Esophagus (tissue), 2 donors: Measurements from ENCODE around the gene RAB17. TPM values are rescaled to one million over a fixed set of nuclear protein-coding genes. Genes with fewer than 3 reads are reported as not detected.
"Not testable (repeated sequence)": the region's sequence is repeated elsewhere in the genome, so short reads cannot be mapped to it uniquely, and the experiment has no call there.

Experiments used
- H3K27ac ChIP-seq, 2 donors: one replicate each; pipeline ENCODE4 v1.5.1; 2013; ENCODE audit warnings: low read depth in 2 of 2, mild to moderate bottlenecking in 2 of 2, inconsistent platforms in 1 of 2, low read length in 1 of 2, moderate library complexity in 1 of 2
- H3K27me3 ChIP-seq, 2 donors: one replicate each; pipeline ENCODE4 v1.6.1; 2013; ENCODE audit warnings: low read length in 2 of 2, control low read depth in 1 of 2, mild to moderate bottlenecking in 1 of 2; ENCODE audit not compliant: insufficient read depth in 2 of 2, control insufficient read depth in 1 of 2
- H3K36me3 ChIP-seq, 2 donors: one replicate each; pipeline ENCODE4 v1.6.1; 2013; ENCODE audit warnings: low read length in 1 of 2; ENCODE audit not compliant: control insufficient read depth in 2 of 2, insufficient read depth in 2 of 2
- H3K4me1 ChIP-seq, 2 donors: one replicate each; pipeline ENCODE4 v1.6.1; 2013; ENCODE audit warnings: low read length in 1 of 2; ENCODE audit not compliant: control insufficient read depth in 2 of 2, insufficient read depth in 2 of 2
- H3K4me3 ChIP-seq, 2 donors: one replicate each; pipeline ENCODE4 v1.5.1; 2013; ENCODE audit warnings: low read length in 2 of 2, mild to moderate bottlenecking in 2 of 2, low read depth in 1 of 2, moderate library complexity in 1 of 2
- H3K9me3 ChIP-seq, 2 donors: one replicate each; pipeline ENCODE4 v1.6.1; 2013; ENCODE audit warnings: mild to moderate bottlenecking in 2 of 2, low read depth in 1 of 2, low read length in 1 of 2, moderate library complexity in 1 of 2; ENCODE audit not compliant: control insufficient read depth in 2 of 2, insufficient read depth in 1 of 2
- WGBS, 2 donors: extraction: QIAGEN DNeasy Blood & Tissue Kit; methylation state at CpG; one replicate each; pipeline ENCODE4 v1.1.7; 2013; 5-methylcytosine and 5-hydroxymethylcytosine counted together
- polyA plus RNA-seq, 2 donors: library from polyadenylated mRNA; stranded (reverse); fragments of 200-250 nt; gene quantifications; one replicate each; pipeline ENCODE4 v1.2.3, GENCODE V29; 2013
- donor health status: healthy with polysubstance abuse.
- donor health status: Bipolar disorder and iron deficiency.

RAB17 gene
- polyA plus RNA-seq, 2 donors = 7.0 to 10.9 TPM

DNA sequence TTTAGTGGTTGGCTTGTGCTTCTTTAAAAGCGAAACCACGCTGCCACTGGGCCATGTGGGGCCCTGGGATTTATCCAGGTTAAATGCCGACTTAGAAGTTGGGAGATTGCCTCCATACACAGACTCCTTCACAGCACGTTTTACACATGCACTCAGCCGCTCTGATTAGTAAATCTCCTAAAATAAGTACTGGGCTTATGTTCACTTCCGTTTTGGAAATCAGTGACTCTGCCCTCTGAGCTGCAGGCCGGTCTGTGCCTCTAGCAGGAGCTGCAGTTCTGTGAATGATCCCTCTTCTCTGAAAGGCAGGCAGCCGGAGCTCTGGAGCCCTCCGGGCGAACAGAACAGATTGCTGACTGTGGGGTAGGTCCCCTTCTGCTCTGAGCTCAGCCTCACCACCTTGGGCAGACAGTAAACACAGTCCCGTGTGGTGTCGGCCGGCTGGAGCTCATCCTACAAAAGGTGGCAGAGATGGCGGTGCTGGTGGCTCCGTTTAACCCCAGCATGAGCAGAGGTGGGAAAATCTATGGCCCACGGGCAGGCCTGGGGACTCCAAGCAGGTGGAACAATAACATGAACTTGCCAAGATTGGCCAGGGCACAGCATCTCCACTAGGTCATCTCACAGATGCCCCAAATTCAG lies 9.8 kb upstream of the RAB17 start:
- H3K27me3 ChIP-seq = no peaks in the 10 kb centered on the region
- H3K4me3 ChIP-seq = no peak overlapping the region
- WGBS, 2 donors = 41 to 54% methylated on average over 16 of the region's 16 CpGs
- peaks cover 3 to 5% of the 10 kb centered on the region in 2 donors for H3K4me1 ChIP-seq
- peak overlapping the region; percentile 40 to 80 for H3K27ac ChIP-seq
- H3K36me3 ChIP-seq = no peaks in the 10 kb centered on the region
- no peaks in the 10 kb centered on the region for H3K9me3 ChIP-seq

DNA sequence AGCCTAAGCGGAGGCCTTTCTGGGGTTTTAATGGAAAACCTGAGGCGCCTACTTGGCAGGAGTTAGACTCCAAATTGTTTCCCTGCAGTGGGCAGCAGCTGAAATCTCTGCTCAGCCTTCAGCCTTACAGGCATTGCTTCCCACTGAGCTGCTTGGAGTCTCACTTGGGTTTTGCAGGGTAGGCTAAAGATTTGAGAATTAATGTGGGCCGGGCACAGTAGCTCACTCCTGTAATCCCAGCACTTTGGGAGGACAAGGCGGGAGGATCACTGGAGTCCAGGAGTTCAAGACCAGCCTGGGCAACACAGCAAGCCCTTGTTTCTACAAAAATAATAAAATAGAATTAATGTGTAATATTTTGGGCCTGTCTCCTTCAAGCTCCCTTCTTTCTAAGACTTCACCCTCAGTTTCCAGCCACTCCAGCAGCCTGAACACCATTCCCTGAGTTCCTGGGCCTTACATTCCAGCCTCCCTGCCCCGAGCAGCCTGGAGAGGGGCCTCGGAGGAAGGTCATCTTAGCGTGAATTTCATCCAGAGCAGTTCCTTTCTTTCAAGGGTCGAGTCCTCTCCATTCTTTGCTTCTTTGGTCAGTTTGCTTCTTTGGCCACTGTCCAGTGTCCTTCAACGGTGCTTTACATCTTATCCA lies 9.1 kb upstream of the RAB17 start:
- H3K9me3 ChIP-seq = no peaks in the 10 kb centered on the region
- H3K27ac ChIP-seq = peak overlapping the region; percentile 40 to 80
- 77 to 78% methylated on average over 9 of the region's 9 CpGs for WGBS, 2 donors
- H3K27me3 ChIP-seq = no peaks in the 10 kb centered on the region
- peaks cover 3 to 5% of the 10 kb centered on the region in 2 donors for H3K4me1 ChIP-seq
- H3K36me3 ChIP-seq = no peaks in the 10 kb centered on the region
- no peak overlapping the region for H3K4me3 ChIP-seq

DNA sequence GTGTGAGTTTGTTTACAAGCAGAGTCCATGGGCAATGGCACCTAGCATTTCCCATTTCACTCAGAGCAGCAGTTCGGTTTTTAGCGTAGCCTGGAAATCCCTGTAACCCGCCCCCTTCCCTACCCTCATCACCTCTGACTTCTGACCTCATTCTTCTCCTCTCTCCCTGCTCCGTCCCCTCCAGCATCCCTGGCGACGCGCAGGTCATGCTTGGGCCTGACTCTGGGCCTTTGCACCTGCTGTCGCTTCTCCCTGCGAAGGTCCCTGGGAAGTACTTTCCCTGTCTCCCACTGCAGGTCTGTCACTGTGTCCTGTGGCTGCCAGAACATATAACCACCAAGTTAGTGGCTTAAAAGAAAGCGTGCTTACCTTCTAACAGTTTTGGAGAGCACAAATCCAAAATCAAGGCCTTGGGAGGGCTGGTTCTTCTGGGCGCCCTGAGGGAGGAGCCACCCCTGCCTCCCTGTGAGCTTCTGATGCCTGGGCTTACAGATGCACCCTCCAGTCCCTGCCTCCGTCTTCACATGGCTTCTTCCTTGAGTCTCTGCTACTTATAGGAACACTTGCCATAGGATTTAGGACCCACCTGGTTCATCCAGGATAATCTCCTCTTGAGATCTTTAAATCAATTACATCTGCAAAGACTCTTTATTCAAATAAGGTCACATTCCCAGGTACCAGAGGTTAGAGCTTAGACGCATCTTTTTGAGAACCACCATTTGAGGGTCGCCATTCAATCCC lies 8.1 kb upstream of the RAB17 start:
- no peaks in the 10 kb centered on the region for H3K9me3 ChIP-seq
- H3K27ac ChIP-seq = no peak overlapping the region
- no peak overlapping the region for H3K4me3 ChIP-seq
- H3K36me3 ChIP-seq = no peaks in the 10 kb centered on the region
- 90 to 92% methylated on average over 14 of the region's 14 CpGs for WGBS, 2 donors
- no peaks in the 10 kb centered on the region for H3K27me3 ChIP-seq
- H3K4me1 ChIP-seq = peaks cover 3% of the 10 kb centered on the region in 2 donors

DNA sequence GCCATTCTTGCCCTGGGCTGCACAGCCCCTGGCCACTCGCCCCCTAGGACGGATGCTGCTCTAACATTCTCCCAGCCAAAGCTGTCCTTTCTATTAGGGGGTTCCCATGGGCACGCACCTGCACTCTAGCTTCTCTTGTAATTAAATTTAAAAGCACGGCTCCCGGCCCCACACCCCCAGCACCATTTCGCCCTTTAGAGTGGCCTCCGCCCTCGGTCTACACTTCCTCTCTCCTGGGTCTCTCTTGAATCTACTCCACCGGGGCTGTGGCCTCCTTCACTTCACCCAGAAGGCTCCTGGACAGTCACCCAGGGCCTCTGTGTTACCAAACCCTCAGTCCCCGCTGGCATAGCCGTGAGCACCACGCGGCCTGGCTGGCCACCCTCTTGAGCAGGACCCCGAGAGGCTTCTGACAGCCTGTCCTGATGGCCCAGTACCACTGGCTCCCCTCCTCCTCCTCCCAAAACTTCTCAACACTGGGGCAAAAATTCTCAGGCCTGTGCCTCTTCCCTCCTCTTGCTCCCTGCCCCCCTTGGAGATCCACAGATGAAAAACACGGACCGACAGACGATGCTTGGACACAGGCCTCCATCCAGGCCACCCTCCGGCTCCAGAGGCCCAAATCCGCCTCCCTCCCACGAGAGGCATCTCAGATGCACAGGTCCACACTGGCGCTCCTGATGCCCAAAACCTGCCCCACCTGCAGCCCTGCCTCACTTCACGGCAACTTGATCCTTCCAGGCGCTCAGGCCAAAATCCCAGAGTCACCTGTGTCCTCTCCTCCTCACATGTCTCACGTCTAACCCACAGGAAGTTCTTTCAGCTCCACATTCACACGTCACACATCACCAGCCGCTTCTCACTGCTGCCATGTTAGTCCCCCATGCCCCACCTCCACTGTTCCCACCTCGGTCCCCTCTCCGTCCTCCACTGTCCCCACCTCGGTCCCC lies 6.9 kb upstream of the RAB17 start:
- 88 to 90% methylated on average over 29 of the region's 29 CpGs for WGBS, 2 donors
- Histone ChIP-seq H3K27me3 (no peaks in the 10 kb centered on the region), H3K27ac (no peak overlapping the region), H3K36me3 (no peaks in the 10 kb centered on the region), H3K4me1 (peaks cover 3 to 4% of the 10 kb centered on the region in 2 donors), H3K4me3 (no peak overlapping the region), H3K9me3 (no peaks in the 10 kb centered on the region)

DNA sequence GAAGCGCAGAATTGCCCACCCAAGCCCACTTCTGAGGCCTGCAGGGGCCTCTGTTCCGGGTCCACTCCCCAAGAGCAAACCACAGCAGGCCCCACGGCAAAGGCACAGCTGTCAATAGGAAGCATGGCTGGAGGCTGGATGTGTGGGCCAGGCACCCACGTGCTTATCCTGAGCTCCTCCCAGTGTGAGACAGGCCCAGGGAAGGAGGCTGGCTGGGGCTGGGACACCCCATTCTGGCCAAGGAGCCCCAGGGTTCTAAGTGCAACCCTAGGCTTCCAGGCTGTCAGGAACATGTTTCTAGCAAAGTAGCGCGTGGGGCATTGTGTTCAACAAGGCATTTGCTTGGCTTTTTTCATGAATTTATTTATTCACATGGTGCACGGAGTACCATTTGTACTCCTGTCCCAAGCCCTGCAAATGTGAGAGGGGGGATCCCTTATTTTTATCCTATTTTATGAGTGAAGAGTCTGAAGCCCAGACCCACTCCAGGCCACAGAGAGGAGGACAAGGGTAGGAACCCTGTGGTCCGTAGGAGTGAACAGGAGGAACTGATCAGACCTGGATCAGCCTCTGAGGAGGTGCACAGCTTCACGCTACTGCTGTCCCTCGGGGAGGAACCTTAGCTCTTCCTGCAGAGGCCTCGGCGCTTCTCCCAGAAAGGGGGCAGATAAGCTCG lies 6.1 kb upstream of the RAB17 start:
- H3K9me3 ChIP-seq = no peaks in the 10 kb centered on the region
- no peak overlapping the region for H3K4me3 ChIP-seq
- peaks cover 3 to 6% of the 10 kb centered on the region in 2 donors for H3K4me1 ChIP-seq
- no peak overlapping the region for H3K27ac ChIP-seq
- no peaks in the 10 kb centered on the region for H3K36me3 ChIP-seq
- 83 to 84% methylated on average over 13 of the region's 13 CpGs for WGBS, 2 donors
- no peaks in the 10 kb centered on the region for H3K27me3 ChIP-seq

DNA sequence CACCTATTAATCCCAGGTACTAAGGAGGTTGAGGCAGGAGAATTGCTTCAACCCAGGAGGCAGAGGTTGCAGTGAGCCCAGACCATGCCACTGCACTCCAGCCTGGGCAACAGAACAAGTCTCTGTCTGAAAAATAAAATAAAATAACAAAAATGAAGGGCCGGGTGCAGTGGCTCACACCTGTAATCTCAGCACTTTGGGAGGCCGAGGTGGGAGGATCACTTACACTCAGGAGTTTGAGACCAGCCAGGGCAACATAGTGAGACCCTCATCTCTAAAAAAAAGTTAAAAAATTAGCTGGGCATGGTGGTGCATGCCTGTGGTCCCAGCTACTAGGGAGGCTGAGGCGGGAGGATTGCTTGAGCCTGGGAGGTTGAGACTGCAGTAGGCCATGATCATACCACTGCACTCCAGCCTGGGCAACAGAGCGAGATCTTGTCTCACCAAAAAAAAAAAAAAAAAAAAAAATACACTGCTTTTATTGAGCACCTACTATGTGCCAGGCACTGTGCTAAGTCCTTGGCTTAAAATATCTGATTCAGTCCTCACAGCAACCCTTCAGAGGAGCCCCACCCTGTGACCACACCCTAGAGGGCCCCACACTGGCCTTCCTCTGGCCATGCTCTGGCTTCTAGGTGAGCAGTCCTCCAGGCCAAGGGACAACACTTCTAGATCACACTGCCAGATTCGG lies 5.4 kb upstream of the RAB17 start:
- not testable (repeated sequence) for H3K9me3 ChIP-seq, H3K36me3 ChIP-seq, H3K27me3 ChIP-seq, H3K4me3 ChIP-seq, H3K27ac ChIP-seq
- WGBS, 2 donors = 94 to 95% methylated on average over 4 to 5 of the region's 5 CpGs
- H3K4me1 ChIP-seq = peaks cover 8 to 12% of the 10 kb centered on the region in 2 donors

DNA sequence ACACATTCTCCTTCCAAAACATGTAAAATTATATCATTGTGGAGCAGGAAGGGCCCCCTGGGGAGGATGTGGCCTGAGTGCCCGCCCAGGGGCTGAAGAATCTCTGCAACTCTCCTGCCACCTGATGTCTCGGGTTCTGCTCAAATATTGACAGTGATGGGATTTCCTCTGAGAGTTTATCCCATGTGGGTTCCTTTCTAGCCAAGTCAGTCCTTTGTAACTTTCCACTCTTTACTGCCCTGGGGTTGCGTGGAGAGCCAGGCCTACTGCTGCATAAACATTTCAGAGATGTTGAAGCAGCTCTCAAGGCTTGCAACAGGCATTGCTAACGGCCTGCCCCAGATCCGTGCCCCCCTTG lies 4.0 kb upstream of the RAB17 start:
- WGBS, 2 donors = 47 to 57% methylated on average over 5 of the region's 5 CpGs
- Histone ChIP-seq H3K4me3 (no peak overlapping the region), H3K27me3 (no peaks in the 10 kb centered on the region), H3K4me1 (peaks cover 7 to 18% of the 10 kb centered on the region in 2 donors), H3K27ac (peak overlapping the region; percentile 52 to 60), H3K36me3 (no peaks in the 10 kb centered on the region), H3K9me3 (no peaks in the 10 kb centered on the region)

DNA sequence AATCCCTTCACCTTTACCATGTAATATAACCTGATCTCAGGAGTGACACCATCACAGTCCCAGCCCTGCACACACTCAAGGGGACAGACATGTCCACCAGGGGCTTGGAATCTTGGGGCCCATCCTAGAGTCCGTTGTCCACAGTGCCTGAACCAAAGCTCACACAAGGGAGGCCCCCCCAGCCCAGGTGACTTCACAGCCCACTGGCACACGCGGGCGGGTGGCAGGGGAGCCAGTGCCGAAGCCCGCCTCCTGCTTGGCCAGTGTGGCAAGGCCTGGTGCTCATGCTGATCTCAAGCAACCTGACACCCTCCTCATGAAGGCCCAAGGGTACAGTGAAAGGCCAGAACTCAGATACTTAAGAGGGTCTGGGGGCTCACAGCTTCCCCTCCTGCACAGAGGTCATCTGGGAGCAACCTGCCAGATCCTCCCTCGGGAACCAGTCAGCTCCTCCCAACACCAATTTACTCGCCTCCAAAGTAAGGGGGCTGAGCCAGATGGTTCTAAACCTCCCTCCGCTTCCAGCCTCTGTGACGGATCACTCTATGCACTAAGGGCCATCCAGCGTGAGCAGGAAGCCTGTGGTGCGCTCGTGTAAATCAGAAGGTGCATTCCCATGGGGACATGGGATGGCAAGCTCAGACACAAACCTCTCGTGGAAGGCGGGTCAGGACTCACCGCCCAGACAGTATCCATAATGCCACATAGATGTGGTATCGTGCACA lies 3.2 kb upstream of the RAB17 start:
- peaks cover 7 to 18% of the 10 kb centered on the region in 2 donors for H3K4me1 ChIP-seq

More for the DNA sequence above, 3.2 kb upstream of the RAB17 start:
- Histone ChIP-seq H3K27ac (peak overlapping the region in 1 of 2 donors; percentile 47), H3K27me3 (no peaks in the 10 kb centered on the region), H3K4me3 (no peak overlapping the region), H3K9me3 (no peaks in the 10 kb centered on the region), H3K36me3 (no peaks in the 10 kb centered on the region)
- 82 to 84% methylated on average over 17 of the region's 17 CpGs for WGBS, 2 donors
